A549 (cell line): ENCODE results near the gene MAD1L1. TPM values are rescaled to one million over a fixed set of nuclear protein-coding genes. Genes with fewer than 3 reads are reported as not detected.

Experiments
- ATAC-seq, 2 experiments: fragments of 200-7000 bp in 1 of 2; fragments of >200 bp in 1 of 2; cut with Nextera tagmentation in 1 of 2; cut with Tn5 transposase in 1 of 2; 3 replicates each; pipeline versions ENCODE4 v1.8.0 to v1.9.1; 2018 to 2020; ENCODE audit warnings: mild to moderate bottlenecking in 1 of 2, moderate library complexity in 1 of 2
- CTCF ChIA-PET: fragments of 300-600 bp; sonication (Branson Sonifier 250); formaldehyde crosslinking; extraction: SDS; loops from one replicate; lab custom pipeline; 2021; ENCODE audit warnings: antibody characterized with exemption, inconsistent platforms; lab: Yijun Ruan, JAX
- POLR2A ChIA-PET: fragments of 350-600 bp; formaldehyde crosslinking; extraction: SDS; loops from one replicate; lab custom pipeline; 2021; ENCODE audit warnings: antibody characterized with exemption, inconsistent platforms; lab: Yijun Ruan, JAX
- DNase-seq, 2 experiments: peaks; one replicate each; pipeline versions ENCODE4 v3.0.0 to v3.0.0-alpha.2; 2011 to 2016; ENCODE audit warnings: low read depth in 1 of 2, low spot score in 1 of 2
- FAIRE-seq: peaks from 2 replicates; lab custom pipeline; 2011; peaks lifted over from hg19 to GRCh38; lab: Jason Lieb, UNC
- H3K27ac ChIP-seq, 2 experiments: fragments of >200 bp; sonication (Bioruptor Twin); formaldehyde crosslinking; 3 replicates each; pipeline ENCODE4 v1.5.1; 2016 to 2017
- H3K4me1 ChIP-seq: fragments of >200 bp; sonication (Bioruptor Twin); formaldehyde crosslinking; 3 replicates; pipeline ENCODE4 v1.6.1; 2016
- H3K4me2 ChIP-seq: fragments of >200 bp; sonication (Bioruptor Twin); formaldehyde crosslinking; 3 replicates; pipeline ENCODE4 v1.6.1; 2016
- H3K4me3 ChIP-seq: fragments of >200 bp; sonication (Bioruptor Twin); formaldehyde crosslinking; 3 replicates; pipeline ENCODE4 v1.5.1; 2016
- H3K9me3 ChIP-seq: fragments of >200 bp; sonication (Bioruptor Twin); formaldehyde crosslinking; 3 replicates; pipeline ENCODE4 v1.6.1; 2016
- ATOH8 ChIP-seq: fragments of 250-450 bp; sonication (Bioruptor Pico); IDR thresholded peaks from 2 replicates; pipeline ENCODE4 v1.5.0; 2020; ENCODE audit warnings: low read depth, mild to moderate bottlenecking, moderate library complexity
- BCL3 ChIP-seq: fragments of >200 bp; sonication (Bioruptor Twin); formaldehyde crosslinking; IDR thresholded peaks from 3 replicates; pipeline ENCODE4 v1.6.1; 2016
- BHLHE40 ChIP-seq: IDR thresholded peaks from 2 replicates; pipeline ENCODE4 v1.6.1; 2012; ENCODE audit warnings: low read depth, low read length, inconsistent platforms
- CBX8 ChIP-seq: fragments of 200-600 bp; sonication (generic); IDR thresholded peaks from 2 replicates; pipeline ENCODE4 v1.6.1; 2016
- CHD2 ChIP-seq: fragments of 150-350 bp; IDR thresholded peaks from 2 replicates; pipeline ENCODE4 v1.6.1; 2014; ENCODE audit warnings: low read length; ENCODE audit not compliant: partially characterized antibody
- CTCF ChIP-seq: fragments of >200 bp; sonication (Bioruptor Twin); formaldehyde crosslinking; IDR thresholded peaks from 3 replicates; pipeline ENCODE4 v1.5.1; 2016
- E2F6 ChIP-seq: IDR thresholded peaks from 2 replicates; pipeline ENCODE4 v1.6.1; 2012; ENCODE audit warnings: low read depth, borderline replicate concordance
- EHF ChIP-seq: fragments of 250-450 bp; sonication (Bioruptor Pico); IDR thresholded peaks from 2 replicates; pipeline ENCODE4 v1.5.0; 2020; ENCODE audit warnings: mild to moderate bottlenecking
- EHMT2 ChIP-seq: fragments of 200-600 bp; sonication (generic); IDR thresholded peaks from 2 replicates; pipeline ENCODE4 v1.6.1; 2016; ENCODE audit warnings: antibody characterized with exemption, low read depth, mild to moderate bottlenecking, moderate library complexity
- EP300 ChIP-seq, 2 experiments: fragments of >200 bp; sonication (Bioruptor Twin); formaldehyde crosslinking; IDR thresholded peaks; 2 replicates in 1 of 2; 3 replicates in 1 of 2; pipeline ENCODE4 v1.6.1; 2016 to 2017
- ESRRA ChIP-seq: fragments of 150-350 bp; IDR thresholded peaks from 2 replicates; pipeline ENCODE4 v1.6.1; 2014; ENCODE audit warnings: mild to moderate bottlenecking, low read length, borderline replicate concordance
- FOSB ChIP-seq: fragments of 250-450 bp; sonication (Bioruptor Pico); IDR thresholded peaks from 2 replicates; pipeline ENCODE4 v1.5.0; 2020; ENCODE audit warnings: mild to moderate bottlenecking, moderate library complexity
- FOSL2 ChIP-seq, 2 experiments: fragments of 450-650 bp in 1 of 2; fragments of >200 bp in 1 of 2; sonication (Bioruptor Twin) in 1 of 2; formaldehyde crosslinking; IDR thresholded peaks; 2 replicates each; pipeline versions ENCODE4 v1.5.0 to v1.6.1; 2016 to 2020; ENCODE audit warnings: mild to moderate bottlenecking in 1 of 2, moderate library complexity in 1 of 2
- FOXS1 ChIP-seq: fragments of 250-450 bp; sonication (Bioruptor Pico); IDR thresholded peaks from 2 replicates; pipeline ENCODE4 v1.5.0; 2020; ENCODE audit warnings: mild to moderate bottlenecking, moderate library complexity
- HDAC2 ChIP-seq: fragments of 200-600 bp; sonication (generic); IDR thresholded peaks from 2 replicates; pipeline ENCODE4 v1.6.1; 2016
- HEYL ChIP-seq: fragments of 250-450 bp; sonication (Bioruptor Pico); IDR thresholded peaks from 2 replicates; pipeline ENCODE4 v1.8.0; 2021; ENCODE audit warnings: mild to moderate bottlenecking, moderate library complexity
- HOXB5 ChIP-seq: fragments of 250-450 bp; sonication (Bioruptor Pico); IDR thresholded peaks from 2 replicates; pipeline ENCODE4 v1.5.0; 2020; ENCODE audit warnings: mild to moderate bottlenecking, moderate library complexity
- MAFK ChIP-seq: fragments of 450-650 bp; IDR thresholded peaks from 2 replicates; pipeline ENCODE4 v1.6.1; 2014; ENCODE audit not compliant: partially characterized antibody
- MAZ ChIP-seq: fragments of 150-350 bp; IDR thresholded peaks from 2 replicates; pipeline ENCODE4 v1.6.1; 2014; ENCODE audit warnings: antibody characterized with exemption, low read depth, low read length, borderline replicate concordance
- NFE2L2 ChIP-seq: fragments of 150-350 bp; conservative IDR thresholded peaks from 2 replicates; pipeline ENCODE4 v1.6.1; 2014; ENCODE audit warnings: low read length
- NPAS2 ChIP-seq: fragments of 250-450 bp; sonication (Bioruptor Pico); IDR thresholded peaks from 2 replicates; pipeline ENCODE4 v1.8.0; 2022; ENCODE audit warnings: mild to moderate bottlenecking, moderate library complexity, borderline replicate concordance
- NR3C1 ChIP-seq: fragments of >200 bp; sonication (Bioruptor Twin); formaldehyde crosslinking; IDR thresholded peaks from 3 replicates; pipeline ENCODE4 v1.6.1; 2017
- PBX3 ChIP-seq: IDR thresholded peaks from 2 replicates; pipeline ENCODE4 v1.6.1; 2012
- PHF8 ChIP-seq: fragments of 200-600 bp; sonication (generic); IDR thresholded peaks from 2 replicates; pipeline ENCODE4 v1.6.1; 2016; ENCODE audit warnings: low read depth, mild to moderate bottlenecking, antibody characterized with exemption, moderate library complexity, borderline replicate concordance
- RARB ChIP-seq: fragments of 250-450 bp; sonication (Bioruptor Pico); IDR thresholded peaks from 2 replicates; pipeline ENCODE4 v1.8.0; 2021; ENCODE audit warnings: mild to moderate bottlenecking, moderate library complexity
- SREBF2 ChIP-seq: fragments of 450-650 bp; IDR thresholded peaks from 2 replicates; pipeline ENCODE4 v1.6.1; 2014; ENCODE audit warnings: mild to moderate bottlenecking, moderate library complexity
- TFCP2L1 ChIP-seq: fragments of 250-450 bp; sonication (Bioruptor Pico); IDR thresholded peaks from 2 replicates; pipeline ENCODE4 v1.5.0; 2021; ENCODE audit warnings: mild to moderate bottlenecking
- TP53 ChIP-seq: fragments of 250-450 bp; sonication (Bioruptor Pico); IDR thresholded peaks from 2 replicates; pipeline ENCODE4 v1.5.0; 2021; ENCODE audit warnings: mild to moderate bottlenecking, moderate library complexity
- ZC3H11A ChIP-seq: fragments of 450-650 bp; IDR thresholded peaks from 2 replicates; pipeline ENCODE4 v1.6.1; 2014; ENCODE audit warnings: antibody characterized with exemption, mild to moderate bottlenecking
- ZFP36 ChIP-seq: fragments of 450-650 bp; IDR thresholded peaks from 2 replicates; pipeline ENCODE4 v1.6.1; 2014; ENCODE audit warnings: borderline replicate concordance; ENCODE audit not compliant: partially characterized antibody
- ZNF302 ChIP-seq: fragments of 250-450 bp; sonication (Bioruptor Pico); IDR thresholded peaks from 2 replicates; pipeline ENCODE4 v1.9.0; 2021; ENCODE audit warnings: inconsistent platforms, mild to moderate bottlenecking, moderate library complexity
- ZSCAN20 ChIP-seq: fragments of 250-450 bp; sonication (Bioruptor Pico); IDR thresholded peaks from 2 replicates; pipeline ENCODE4 v1.8.0; 2022; ENCODE audit warnings: mild to moderate bottlenecking, moderate library complexity
- WGBS: methylation state at CpG from one replicate; pipeline ENCODE4 v1.1.6; 2017; ENCODE audit errors: missing lambda C conversion rate; 5-methylcytosine and 5-hydroxymethylcytosine counted together
- polyA plus RNA-seq, 4 experiments: library from polyadenylated mRNA; depleted of rRNA in 3 of 4; stranded (reverse); fragments of >200 nt; fragmentation: RNase III in 1 of 4; extraction: RNeasy Plus Mini Kit Qiagen cat#74134 plus additional on column Dnase treatment in 1 of 4; gene quantifications; 2 replicates in 3 of 4; 3 replicates in 1 of 4; pipeline ENCODE4 v1.2.3, GENCODE V29; 2011 to 2017

The MAD1L1 gene
- polyA plus RNA-seq, 2 of the 4 experiments (the other 2 are of a cell fraction), result 13.6 to 16.6 TPM

GRCh38 chr7:2264158-2264557 is 31.4 kb upstream of the MAD1L1 start:
- Histone ChIP-seq H3K27ac (no peak overlapping the region), H3K4me2 (no peak overlapping the region), H3K4me3 (no peak overlapping the region), H3K9me3 (no peaks in the 10 kb centered on the region), H3K4me1 (peaks cover 17% of the 10 kb centered on the region)
- DNase-seq, result no peak
- TF ChIP-seq PBX3 (no peak), ESRRA (no peak), CBX8 (no peak), ZC3H11A (no peak), HDAC2 (no peak), E2F6 (no peak), FOXS1 (CRISPR knock-in tag) (no peak), ZSCAN20 (CRISPR knock-in tag) (no peak), TP53 (no peak), EP300 (IDR thresholded peaks at IDR 0.05) (no peak), RARB (CRISPR knock-in tag) (no peak), HOXB5 (no peak), BCL3 (no peak), MAFK (no peak), SREBF2 (no peak), NFE2L2 (no peak), BHLHE40 (no peak), CHD2 (no peak), ZFP36 (no peak)
- ATAC-seq, result no peak
- FAIRE-seq, result no peak
- ChIA-PET CTCF (interaction anchor here (0.6 to 1.4 kb wide), 3 partner anchors 15 to 72 kb away, joined by 3 read pairs; no protein-coding TSS in a partner anchor), POLR2A (no interaction called here)
- 93% methylated on average over 23 of the region's 23 CpGs for WGBS

GRCh38 chr7:2263176-2263575 is 30.4 kb upstream of the MAD1L1 start:
- FAIRE-seq, result no peak

More at GRCh38 chr7:2263176-2263575, 30.4 kb upstream of the MAD1L1 start:
- TF ChIP-seq EP300 (IDR thresholded peaks at IDR 0.05) (no peak), NPAS2 (CRISPR knock-in tag) (no peak), TFCP2L1 (CRISPR knock-in tag) (no peak), FOSB (no peak), PHF8 (no peak), CTCF (no peak), EHF (CRISPR knock-in tag) (no peak), FOSL2 (IDR thresholded peaks at IDR 0.05) (no peak), FOSL2 (CRISPR knock-in tag; IDR thresholded peaks at IDR 0.05) (no peak), CBX8 (no peak), NR3C1 (no peak), HEYL (no peak), ZC3H11A (no peak), HOXB5 (no peak), ZNF302 (CRISPR knock-in tag) (no peak), PBX3 (no peak), ATOH8 (CRISPR knock-in tag) (no peak), MAZ (no peak), EHMT2 (no peak)
- POLR2A ChIA-PET, result no interaction called here
- H3K4me3 ChIP-seq, result no peak overlapping the region
- no peak overlapping the region for H3K27ac ChIP-seq
- DNase-seq (no peak), ATAC-seq (no peak)
- no peaks in the 10 kb centered on the region for H3K9me3 ChIP-seq
- CTCF ChIA-PET, result interaction anchor here (1.1 to 1.7 kb wide), 2 partner anchors 12 to 41 kb away, joined by 3 to 5 read pairs; no protein-coding TSS in a partner anchor
- peaks cover 17% of the 10 kb centered on the region for H3K4me1 ChIP-seq
- H3K4me2 ChIP-seq, result no peak overlapping the region
- 94% methylated on average over 13 of the region's 18 CpGs for WGBS
